Activated T-cell treated with anti-CD3 and anti-CD28 coated beads for 48 hours (primary cell): ENCODE data around the gene FCN2.

ENCODE experiments used
- DNase-seq: peaks from one replicate; pipeline ENCODE4 v3.0.0-alpha.2; 2020; ENCODE audit warnings: low read depth

Gene FCN2

GRCh38 chr9:134888603-134889190 lies 8.1 kb downstream of the FCN2 start:
- DNase-seq = no peak

DNA sequence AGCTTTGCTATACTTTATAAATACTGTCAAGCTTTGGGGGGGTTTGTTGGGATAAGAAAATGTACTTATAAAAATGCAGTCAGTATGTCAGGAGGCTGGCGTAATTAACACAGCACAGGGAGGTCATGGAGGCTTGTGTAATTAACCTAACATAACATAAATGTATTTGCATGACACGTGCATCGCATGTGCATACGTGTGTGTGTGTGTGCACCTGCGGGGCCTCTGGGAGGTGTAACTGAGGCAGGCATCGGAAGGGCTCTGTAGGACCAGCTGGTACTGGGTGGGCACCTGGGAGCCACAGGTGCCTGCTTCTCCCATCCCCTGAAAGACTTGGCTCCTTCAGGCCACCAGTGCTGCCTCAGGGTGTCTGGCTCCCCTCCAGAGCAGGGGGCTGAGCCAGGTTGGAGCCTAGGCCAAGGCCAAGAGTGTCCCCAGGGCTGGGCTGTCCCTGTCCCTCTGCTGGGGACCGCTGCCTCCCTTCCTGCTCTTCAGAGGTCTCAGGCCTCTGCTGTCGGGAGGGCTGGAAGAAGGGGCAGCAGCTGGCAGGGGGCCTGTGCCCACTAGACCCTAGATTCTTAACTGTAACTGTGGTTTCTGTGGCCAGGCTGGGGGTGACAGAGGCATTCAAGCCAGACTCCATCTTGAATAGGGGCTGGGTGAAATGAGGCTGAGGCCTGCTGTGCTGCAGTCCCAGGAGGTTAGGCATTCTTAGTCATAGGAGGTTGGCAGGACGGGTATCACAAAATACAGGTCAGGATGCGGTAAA lies 9.0 kb downstream of the FCN2 start:
- no peak for DNase-seq

DNA sequence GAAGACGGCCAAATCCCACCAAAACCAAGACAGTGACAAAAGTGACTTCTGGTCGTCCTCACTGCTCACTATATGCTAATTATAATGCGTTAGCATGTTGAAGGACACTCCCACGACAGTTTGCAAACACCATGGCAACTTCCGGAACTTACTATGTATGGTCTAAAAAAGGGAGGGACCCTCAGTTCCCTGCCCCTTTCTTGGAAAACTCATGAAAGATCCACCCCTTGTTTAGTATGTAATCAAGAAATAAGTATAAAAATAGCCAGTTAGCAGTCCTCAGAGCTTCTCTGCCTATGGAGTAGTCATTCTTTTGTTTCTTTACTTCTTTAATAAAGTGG lies 9.5 kb downstream of the FCN2 start:
- no peak for DNase-seq

DNA sequence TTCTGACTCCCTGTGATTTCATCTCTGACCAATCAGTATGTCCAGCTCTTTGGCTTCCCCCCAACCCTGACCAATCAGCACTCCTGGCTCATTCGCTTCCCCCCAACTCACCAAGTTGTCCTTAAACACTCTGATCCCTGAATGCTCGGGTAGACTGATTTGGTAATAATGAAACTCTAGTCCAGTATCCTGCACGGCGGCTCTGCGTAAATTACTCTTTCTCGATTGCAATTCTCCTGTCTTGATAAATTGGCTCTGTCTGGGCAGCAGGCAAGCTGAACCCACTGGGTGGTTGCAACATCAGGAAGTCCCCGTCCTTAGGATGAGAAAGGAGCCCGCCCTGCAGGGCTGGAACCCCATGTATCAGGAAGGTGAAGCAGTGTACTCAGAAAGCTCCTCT lies 10.4 kb downstream of the FCN2 start:
- no peak for DNase-seq

DNA sequence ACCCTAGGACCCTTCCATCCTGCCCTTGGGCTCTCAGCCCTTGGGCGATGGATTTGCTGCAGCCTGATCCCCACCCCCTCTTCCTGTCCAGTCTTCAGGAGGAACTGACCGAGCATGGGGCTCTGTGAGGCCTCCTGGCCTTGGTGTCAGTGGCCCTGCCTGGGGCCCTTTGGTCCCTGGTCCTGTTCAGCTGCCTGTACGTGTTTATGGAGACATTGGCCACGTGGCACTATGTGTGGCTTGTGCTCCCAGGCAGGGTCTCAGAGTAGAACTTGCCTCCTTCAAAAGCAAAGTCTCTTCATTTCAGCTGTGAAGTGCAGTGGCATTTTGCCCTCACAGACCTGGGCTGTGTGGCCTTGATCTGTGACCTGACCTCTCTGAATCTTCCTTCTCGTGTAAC lies 11.1 kb downstream of the FCN2 start:
- DNase-seq = no peak

GRCh38 chr9:134892221-134892620 lies 11.6 kb downstream of the FCN2 start:
- no peak for DNase-seq

GRCh38 chr9:134892820-134893420 lies 12.3 kb downstream of the FCN2 start:
- no peak for DNase-seq

- no peak for DNase-seq
Observed at GRCh38 chr9:134894136-134894860, 13.7 kb downstream of the FCN2 start.

- DNase-seq = no peak
Observed at GRCh38 chr9:134895097-134895496, 14.5 kb downstream of the FCN2 start.

- DNase-seq = no peak
Observed at GRCh38 chr9:134895567-134895907, 14.9 kb downstream of the FCN2 start.

DNA sequence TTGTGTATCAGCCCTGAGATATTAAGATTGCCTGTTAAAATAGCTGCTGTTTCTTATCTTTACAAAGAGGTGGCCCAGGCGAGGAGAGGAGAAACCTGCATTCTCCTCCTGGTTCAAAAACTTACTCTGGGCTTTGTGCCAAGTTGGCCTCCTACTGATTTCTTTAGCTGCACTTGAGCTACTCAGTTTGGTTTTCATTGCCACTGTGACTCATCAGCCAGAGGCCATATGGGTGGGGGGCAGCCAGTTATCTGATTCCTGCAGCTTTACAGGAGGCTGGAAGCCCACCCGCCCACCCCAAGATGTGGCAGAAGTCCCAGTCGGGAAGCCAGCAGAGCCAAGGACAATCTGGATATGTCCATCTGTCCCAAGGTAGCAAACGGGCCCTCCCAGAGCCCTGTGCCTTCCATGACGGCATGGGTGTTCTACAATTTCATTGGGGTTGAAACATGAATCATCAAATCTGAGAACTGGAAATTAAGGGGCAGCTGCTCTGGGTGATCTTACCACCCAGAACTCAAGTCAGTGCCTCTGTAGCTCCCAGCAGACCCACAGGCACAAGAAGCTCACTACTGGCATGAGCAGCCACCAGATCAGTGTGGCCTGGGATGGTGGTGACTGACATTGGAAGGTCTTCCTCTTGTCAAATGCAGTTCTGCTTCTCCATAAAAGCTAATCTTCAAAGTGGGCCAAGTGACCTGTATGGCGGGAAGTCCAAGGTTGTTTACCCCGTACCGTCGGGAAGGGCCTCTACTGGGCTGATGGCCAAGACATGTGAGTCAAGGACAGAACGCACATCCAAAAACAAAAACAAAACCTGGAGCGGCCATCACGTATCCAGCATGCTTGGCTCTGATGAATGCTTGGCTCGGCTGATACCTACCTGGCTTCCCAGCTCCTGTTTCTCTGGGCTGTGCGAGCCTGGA lies 15.6 kb downstream of the FCN2 start:
- no peak for DNase-seq

DNA sequence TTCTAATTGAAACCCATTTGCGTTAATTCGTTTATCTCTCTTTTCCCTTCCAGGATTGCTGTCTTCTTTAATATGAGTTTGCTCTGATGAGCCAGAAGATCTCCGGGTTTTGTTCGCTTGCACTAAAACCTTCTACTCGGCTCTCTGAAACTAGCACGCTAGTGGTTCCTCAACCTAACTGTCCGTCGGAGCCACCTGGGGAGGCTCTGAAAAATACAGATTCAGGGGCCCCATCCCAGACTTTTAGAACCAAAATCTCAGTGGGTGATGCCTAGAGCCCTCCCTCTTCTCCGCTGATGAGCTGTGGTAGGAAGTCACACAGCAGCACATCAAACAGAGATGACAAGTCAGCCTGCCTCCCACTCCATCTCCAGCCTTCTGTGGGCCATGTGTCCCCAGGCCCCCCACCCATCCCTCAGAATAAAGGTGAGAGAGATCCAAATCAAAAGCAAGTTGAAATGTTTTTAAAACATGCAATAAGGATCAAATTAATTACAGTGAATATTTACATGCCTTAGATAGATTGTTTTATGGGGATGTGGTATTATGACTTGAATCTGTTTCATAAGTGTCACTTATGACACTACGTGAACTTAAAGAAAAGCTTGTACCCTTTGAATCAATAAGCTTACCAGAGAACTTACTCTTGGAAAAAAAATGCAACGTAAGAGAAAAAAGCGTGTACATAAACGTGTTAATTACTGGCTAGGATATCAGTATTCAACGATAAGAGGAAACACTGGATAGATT lies 16.4 kb downstream of the FCN2 start:
- no peak for DNase-seq

- DNase-seq = no peak
Observed at GRCh38 chr9:134897584-134898170, 17.1 kb downstream of the FCN2 start.

- DNase-seq = no peak
Observed at GRCh38 chr9:134898319-134898718, 17.7 kb downstream of the FCN2 start.

GRCh38 chr9:134899168-134899567 lies 18.6 kb downstream of the FCN2 start:
- DNase-seq = no peak

GRCh38 chr9:134899818-134900217 lies 19.2 kb downstream of the FCN2 start:
- DNase-seq = no peak

DNA sequence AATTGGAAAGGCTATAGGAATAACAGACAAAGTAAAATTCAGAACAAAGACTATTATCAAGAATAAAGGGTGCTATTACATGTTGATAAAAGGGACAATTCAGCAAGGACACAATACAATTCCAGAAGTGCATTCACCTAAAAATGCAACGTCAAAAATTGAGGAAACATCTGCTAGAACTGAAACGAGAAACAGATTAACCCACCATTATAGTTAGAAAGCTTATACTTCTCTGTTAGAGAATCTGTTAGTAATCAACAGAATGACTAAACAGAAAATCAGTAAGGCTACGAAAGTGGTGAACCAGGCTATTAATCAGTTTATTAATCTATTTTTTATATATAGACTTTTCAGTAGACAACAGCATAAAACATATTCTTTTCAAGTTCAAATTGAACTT lies 22.3 kb downstream of the FCN2 start:
- no peak for DNase-seq

DNA sequence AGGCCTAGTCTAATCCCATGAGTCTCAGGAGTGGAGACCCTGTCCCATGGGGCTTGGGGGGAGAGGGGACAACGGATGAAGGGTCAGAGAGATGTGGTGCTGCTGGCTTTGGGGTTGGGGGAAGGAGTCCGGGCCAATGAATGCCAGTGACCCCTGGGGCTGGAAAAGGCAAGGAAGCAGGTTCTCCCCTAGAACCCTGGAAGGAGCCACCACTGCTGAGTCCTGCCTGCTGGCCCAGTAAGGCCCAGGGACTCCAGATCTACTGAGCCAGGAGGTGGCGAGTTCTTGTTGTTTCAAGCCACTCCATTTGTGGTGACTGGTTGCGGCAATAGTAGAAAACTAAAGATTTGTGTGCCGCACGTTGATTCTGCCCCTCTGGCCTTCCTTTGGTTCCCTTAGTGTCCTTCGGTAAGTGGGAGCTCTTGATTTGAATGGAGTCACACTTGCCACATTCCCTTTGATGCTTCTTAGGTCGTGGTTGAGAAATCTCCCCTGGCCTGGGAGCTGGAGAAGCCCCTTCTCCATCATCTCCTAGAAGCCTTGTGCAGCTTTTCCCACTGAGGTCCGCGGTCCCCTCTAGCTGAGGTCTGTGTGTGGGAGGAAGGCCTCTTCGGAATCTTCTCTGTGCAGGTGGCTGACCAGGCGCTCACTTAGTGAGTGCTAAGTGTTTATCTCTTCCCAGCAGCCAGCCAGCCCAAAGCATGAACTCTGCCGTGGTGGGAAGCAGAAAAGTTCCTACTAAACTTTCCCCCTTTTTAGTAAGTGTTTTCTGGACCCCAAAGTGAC lies 28.1 kb downstream of the FCN2 start:
- no peak for DNase-seq

DNA sequence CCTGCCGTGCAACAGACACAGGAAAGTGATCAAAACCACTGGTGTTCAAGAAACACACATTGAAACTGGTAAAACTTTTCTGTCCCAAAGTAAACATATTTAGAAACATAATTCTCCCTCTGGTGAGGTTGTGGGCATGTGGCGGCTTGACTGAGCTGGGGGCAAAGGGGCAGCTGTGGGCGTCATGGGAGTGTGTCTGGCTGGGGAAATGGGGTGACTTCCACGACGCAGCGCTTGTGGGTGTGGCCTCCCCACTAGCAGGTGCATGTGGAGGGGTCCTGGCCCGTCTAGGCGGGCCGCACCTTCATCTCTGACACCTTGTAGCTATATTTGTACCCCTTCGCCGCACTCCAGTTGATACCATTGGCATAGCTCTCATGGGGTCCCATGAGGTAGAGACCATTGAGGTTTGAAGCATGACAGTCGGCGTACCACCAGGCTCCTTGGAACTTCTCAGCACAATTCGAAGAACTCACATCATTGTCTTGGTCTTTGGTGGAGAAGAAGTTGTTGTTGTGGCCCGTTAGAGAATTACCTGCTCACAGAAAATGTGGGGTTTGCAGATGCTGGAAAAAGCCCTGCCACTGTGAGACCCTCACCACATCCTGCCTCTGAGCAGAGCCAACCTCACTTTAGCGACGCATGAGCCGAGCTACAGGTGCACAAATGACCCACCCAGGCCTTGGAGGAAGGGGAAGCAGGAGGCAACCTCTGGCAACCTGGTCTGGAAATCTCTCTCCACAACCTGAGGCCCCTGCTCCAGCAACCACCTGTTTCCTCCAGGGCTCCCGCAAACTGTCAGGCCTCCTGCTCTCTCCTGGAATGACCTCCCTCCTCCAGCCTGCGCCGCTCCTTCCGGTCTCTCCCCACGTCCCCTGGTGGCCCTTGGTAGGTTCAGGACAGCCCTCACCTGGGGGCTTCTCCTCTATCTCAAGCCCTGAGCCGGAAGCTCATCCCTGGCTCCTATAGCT lies 29.2 kb downstream of the FCN2 start:
- no peak for DNase-seq
